ENCODE data around the gene AVPI1.
A peak's percentile ranks its signal among the peaks of the same experiment; 100 is the strongest.

- TF ChIP-seq JUNB (IDR thresholded peaks at IDR 0.05; ENCODE audit: unreplicated experiment) (no peak), CTCF (conservative IDR thresholded peaks at IDR 0.05; ENCODE audit: low read depth in 2 of 2) (peak; percentile 83 to 91), EZH2 (IDR thresholded peaks at IDR 0.05; ENCODE audit: low read depth, unreplicated experiment) (no peak), POLR2AphosphoS5 (IDR thresholded peaks at IDR 0.05; ENCODE audit: low read depth) (no peak), ZNF331 (CRISPR knock-in tag; IDR thresholded peaks at IDR 0.05; ENCODE audit: low read depth) (no peak), STAT1 (IDR thresholded peaks at IDR 0.05; ENCODE audit: unreplicated experiment) (no peak), EZH2phosphoT487 (IDR thresholded peaks at IDR 0.05; ENCODE audit: unreplicated experiment) (no peak), CREB1 (CRISPR knock-in tag; IDR thresholded peaks at IDR 0.05; ENCODE audit: low read depth) (no peak)
- TF ChIP-seq, protein P1, sequence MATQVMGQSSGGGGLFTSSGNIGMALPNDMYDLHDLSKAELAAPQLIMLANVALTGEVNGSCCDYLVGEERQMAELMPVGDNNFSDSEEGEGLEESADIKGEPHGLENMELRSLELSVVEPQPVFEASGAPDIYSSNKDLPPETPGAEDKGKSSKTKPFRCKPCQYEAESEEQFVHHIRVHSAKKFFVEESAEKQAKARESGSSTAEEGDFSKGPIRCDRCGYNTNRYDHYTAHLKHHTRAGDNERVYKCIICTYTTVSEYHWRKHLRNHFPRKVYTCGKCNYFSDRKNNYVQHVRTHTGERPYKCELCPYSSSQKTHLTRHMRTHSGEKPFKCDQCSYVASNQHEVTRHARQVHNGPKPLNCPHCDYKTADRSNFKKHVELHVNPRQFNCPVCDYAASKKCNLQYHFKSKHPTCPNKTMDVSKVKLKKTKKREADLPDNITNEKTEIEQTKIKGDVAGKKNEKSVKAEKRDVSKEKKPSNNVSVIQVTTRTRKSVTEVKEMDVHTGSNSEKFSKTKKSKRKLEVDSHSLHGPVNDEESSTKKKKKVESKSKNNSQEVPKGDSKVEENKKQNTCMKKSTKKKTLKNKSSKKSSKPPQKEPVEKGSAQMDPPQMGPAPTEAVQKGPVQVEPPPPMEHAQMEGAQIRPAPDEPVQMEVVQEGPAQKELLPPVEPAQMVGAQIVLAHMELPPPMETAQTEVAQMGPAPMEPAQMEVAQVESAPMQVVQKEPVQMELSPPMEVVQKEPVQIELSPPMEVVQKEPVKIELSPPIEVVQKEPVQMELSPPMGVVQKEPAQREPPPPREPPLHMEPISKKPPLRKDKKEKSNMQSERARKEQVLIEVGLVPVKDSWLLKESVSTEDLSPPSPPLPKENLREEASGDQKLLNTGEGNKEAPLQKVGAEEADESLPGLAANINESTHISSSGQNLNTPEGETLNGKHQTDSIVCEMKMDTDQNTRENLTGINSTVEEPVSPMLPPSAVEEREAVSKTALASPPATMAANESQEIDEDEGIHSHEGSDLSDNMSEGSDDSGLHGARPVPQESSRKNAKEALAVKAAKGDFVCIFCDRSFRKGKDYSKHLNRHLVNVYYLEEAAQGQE (IDR thresholded peaks at IDR 0.05; ENCODE audit: unreplicated experiment), result no peak
These were observed 10.1 kb downstream of the AVPI1 start for GRCh38 chr10:97676770-97677581.

Data from GM23338 (cell line).